Astrocyte of the cerebellum (primary cell): ENCODE measurements around the gene IFFO2.

ENCODE experiments used
- DNase-seq: peaks from one replicate; pipeline ENCODE4 v3.0.0-alpha.2; 2011; ENCODE audit warnings: low read depth
- H3K4me3 ChIP-seq: 2 replicates; pipeline ENCODE4 v1.5.1; 2011; ENCODE audit warnings: mild to moderate bottlenecking, low read depth, low read length, moderate library complexity
- CTCF ChIP-seq: IDR thresholded peaks from 2 replicates; pipeline ENCODE4 v1.5.1; 2012; ENCODE audit warnings: low read length, low read depth, moderate library complexity, mild to moderate bottlenecking; ENCODE audit errors: missing control alignments
- in situ Hi-C: cut with HindIII; loops from 2 replicates; pipeline ENCODE4 v1.10.0; 2017; ENCODE audit warnings: low sequenced_read_pairs

Gene IFFO2

GRCh38 chr1:18954270-18955071, 2.0 kb downstream of the IFFO2 start:
- no peak for TF ChIP-seq CTCF
- peak overlapping the region; percentile 71 for H3K4me3 ChIP-seq
- in situ Hi-C loops = no loop called here
- no peak for DNase-seq

GRCh38 chr1:18953731-18954231, 2.7 kb downstream of the IFFO2 start:
- DNase-seq = no peak
- H3K4me3 ChIP-seq = peak overlapping the region; percentile 71
- in situ Hi-C loops = no loop called here
- no peak for TF ChIP-seq CTCF

GRCh38 chr1:18951818-18952391, 4.6 kb downstream of the IFFO2 start:
- no peak overlapping the region for H3K4me3 ChIP-seq
- DNase-seq = no peak
- no peak for TF ChIP-seq CTCF
- in situ Hi-C loops = no loop called here

GRCh38 chr1:18951416-18951815, 5.1 kb downstream of the IFFO2 start:
- in situ Hi-C loops = no loop called here
- no peak for TF ChIP-seq CTCF
- H3K4me3 ChIP-seq = no peak overlapping the region
- DNase-seq = no peak

- in situ Hi-C loops = no loop called here
- no peak for DNase-seq
- TF ChIP-seq CTCF = no peak
- peak overlapping the region; percentile 0 for H3K4me3 ChIP-seq
Measured at GRCh38 chr1:18950401-18951026, 6.0 kb downstream of the IFFO2 start.

GRCh38 chr1:18949686-18950400, 6.6 kb downstream of the IFFO2 start:
- peak; percentile 13 for TF ChIP-seq CTCF
- in situ Hi-C loops = no loop called here
- H3K4me3 ChIP-seq = peak overlapping the region; percentile 0
- no peak for DNase-seq
